SKM-1 treated with dmso at 0.1 percent for 144 hours (cell line): Measurements from ENCODE around the gene EIF4B.
A peak's percentile ranks its signal among the peaks of the same experiment; 100 is the strongest.

Experiments used
- DNase-seq: peaks from one replicate; lab custom pipeline; 2025; ENCODE audit not compliant: unreplicated experiment; lab: John Stamatoyannopoulos, UW

The EIF4B gene

DNA sequence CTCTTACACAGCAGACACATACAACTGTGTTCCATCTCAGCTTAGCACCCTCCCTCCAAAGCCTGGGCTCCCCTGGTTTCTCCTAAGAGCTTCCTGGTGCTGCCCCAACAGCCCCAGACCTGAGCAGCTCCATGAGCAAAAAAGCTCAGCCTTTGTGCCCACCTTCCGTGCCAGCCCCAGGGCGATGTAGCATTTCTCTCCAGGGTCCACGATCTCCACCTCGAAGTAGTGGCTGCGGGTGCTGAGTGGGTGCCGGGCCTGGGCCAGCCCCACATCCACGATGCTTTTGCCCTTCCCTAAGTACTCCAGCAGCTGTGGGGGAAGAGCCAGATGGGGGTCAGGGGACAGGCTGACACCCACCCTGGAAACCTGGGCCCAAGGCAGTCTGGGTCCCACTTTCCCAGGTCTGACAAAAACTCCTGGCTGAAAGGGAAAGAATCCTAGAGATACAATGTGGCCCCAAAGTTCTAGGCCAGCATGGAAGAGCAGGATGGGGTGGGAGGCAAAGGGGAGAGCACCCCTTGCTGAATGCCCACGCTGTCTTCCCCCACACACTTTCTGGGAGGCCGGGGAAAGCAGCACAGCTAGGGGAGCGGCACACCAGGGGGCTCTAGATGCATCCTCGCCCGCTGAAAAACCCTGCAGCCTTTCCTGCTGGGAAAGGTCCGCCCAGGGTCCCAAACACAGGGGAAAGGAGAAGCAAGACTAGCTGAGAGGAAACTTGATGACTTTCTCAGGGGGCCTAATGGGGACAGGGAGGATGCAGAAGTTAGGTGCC, 61.9 kb downstream of the EIF4B start:
- no peak for DNase-seq

DNA sequence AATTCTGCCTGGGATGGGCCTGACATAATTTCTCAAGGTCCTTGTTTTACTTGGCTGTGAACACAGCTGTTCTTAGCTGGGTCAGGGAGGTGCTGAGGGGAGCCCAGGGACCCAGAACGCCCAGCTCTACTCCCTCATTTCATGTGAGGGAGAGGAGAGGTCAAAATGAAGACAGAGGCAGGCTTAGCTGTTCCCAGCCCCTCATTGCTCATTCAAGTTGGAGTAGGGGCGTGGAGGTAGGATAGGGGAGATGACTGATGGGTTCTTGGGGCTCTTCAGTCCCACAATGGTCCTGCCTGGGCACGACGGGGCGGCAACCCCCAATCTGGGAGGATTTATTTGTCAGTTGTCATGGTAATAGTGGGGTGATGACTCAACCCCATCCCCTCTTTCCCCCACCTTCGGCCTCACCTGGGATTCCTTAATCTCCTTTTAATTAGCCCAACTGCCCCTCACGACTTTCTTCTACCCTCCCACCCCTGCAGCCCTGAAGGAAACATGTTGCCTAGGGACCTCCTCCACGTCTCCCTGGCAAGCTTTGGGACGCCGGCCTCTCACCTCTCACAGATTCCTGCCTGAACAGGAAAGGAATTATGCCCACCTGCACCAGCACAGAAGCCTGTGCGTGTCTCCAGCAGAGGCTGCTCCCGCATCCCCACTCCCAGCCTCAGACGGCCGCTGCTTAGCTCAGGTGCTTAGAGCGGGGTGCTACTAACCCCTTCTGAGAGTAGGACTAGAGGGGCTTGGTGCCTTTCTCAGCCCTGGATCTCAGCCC, 62.7 kb downstream of the EIF4B start:
- no peak for DNase-seq

GRCh38 chr12:53069621-53070410, 63.6 kb downstream of the EIF4B start:
- DNase-seq: no peak

- no peak for DNase-seq
Measured at GRCh38 chr12:53070877-53071492, 64.7 kb downstream of the EIF4B start.

GRCh38 chr12:53071591-53072551, 65.6 kb downstream of the EIF4B start:
- DNase-seq: no peak

GRCh38 chr12:53073881-53074280, 67.6 kb downstream of the EIF4B start:
- no peak for DNase-seq

GRCh38 chr12:53074283-53074998, 68.2 kb downstream of the EIF4B start:
- DNase-seq: no peak

DNA sequence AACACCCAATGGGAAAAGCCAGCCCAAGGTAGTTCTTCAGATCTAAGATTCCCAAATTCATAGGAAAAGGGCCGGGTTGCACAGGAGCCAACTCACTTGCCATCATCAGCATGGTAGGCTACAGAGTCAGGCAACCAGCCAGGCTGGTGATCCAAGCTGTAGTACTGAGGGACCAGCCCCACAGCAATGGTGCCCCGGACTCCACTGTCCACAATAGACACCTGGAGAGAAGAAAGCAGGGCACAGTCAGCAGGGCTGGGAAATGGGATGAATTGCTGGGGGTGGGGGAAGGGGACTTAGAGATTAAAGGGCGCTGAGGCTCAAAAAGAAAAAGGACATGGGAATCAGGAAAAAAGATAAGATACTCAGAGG, 68.7 kb downstream of the EIF4B start:
- no peak for DNase-seq

DNA sequence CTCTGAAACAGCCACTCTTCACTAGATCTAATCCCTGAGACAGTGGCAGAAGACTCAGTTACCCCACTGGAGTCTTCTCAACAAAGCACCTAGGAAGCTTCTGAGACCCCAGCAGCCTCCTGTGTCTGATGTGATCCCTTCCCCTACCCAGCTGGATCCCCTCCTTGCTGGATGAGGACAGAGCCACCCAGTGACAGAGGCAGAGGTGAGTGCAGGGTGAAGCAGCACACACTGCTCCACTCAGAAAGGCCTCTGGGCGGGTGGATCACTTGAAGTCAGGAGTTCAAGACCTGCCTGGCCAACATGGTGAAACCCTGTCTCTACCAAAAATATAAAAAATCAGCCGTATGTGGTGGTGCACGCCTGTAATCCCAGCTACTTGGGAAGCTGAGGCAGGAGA, 70.2 kb downstream of the EIF4B start:
- DNase-seq: no peak

- DNase-seq: no peak
Measured at GRCh38 chr12:53077030-53077429, 70.8 kb downstream of the EIF4B start.

GRCh38 chr12:53078425-53079225, 72.4 kb downstream of the EIF4B start:
- DNase-seq: no peak

DNA sequence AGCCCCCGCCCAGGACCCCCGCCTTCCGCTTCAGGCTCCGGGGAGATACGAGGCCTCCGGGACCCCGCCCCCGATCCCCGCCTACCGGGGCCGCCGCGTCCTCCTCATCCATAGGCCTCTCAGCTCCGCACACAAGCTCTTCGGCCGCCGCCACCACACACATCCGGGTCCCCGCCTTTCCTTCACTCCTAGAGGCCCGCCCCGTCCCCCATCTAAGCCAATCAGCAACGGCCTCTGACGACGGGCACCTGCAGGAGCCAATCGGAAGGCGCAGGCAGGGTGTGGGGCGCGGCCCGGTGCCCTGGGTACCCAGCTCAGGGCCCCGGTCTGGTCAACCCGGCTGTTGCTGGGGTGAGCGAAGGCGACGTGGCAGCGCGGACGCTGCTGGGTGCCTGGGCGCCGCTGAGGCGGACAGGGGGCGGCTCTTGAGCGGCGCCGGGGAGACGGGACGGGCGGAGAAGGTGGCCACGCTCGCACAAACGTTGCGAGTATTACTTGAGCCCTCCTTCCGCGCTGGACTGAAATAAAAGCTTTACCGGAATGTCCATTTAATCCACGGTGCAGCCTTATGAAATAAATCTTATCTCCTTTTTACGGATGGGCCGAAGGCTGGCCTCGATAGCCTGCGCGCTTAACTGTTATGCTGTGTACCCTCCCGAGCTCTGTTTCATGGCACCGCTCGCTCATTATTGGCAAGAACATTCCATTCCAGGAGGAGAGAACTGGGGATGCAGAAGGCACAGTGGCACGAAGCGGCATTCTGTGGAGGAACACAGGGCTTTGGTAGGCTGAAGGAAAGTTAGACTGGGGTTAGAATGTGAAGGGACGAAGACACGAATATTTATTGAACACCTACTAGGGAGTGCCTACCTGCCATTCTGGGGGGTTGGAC, 73.2 kb downstream of the EIF4B start, which contains the start of gene SPRYD3:
TSS of gene SPRYD3 (minus strand) at position 165 of the 892 bp plus-strand sequence. CDS start at position 108, 57 bp downstream.
- DNase-seq: peak; percentile 71

GRCh38 chr12:53082637-53083175, 76.5 kb downstream of the EIF4B start:
- DNase-seq: no peak

DNA sequence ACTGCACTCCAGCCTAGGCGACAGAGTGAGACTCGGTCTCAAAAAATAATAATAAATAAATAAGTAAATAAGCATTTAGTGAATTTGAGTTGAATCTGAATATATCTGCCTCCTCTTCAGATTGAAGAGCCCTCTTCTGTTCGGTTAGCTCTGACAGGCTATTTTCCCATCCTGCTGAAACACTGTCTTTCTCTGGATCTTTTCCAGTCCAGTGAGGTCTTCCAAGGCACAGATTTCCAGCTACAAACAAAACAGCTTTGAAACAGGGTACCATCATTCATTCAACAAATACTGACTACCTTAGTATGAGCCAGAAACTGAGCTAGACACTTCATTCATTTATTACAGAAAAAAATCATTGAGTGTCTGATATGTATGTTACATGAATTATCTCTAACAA, 80.1 kb downstream of the EIF4B start:
- DNase-seq: no peak

DNA sequence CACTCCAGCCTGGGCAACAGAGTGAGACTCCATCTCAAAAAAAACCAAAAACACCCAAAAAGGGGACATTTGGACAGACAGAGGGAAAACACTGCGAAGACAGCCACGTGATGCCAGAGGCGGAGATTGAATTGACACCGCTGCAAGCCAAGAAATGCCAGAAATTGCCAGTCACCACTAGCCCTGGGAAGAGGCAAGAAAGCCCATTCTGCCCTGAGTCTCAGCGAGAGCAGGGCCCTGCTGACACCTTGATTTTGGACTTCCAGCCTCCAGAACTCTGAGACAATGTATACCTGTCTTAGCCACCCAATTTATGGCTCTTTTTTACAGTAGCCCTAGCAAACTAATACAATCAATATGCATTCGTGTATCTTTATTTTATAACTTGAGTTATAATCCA, 83.8 kb downstream of the EIF4B start:
- no peak for DNase-seq

- DNase-seq: no peak
Measured at GRCh38 chr12:53090554-53090953, 84.3 kb downstream of the EIF4B start.

GRCh38 chr12:53091756-53092155, 85.5 kb downstream of the EIF4B start:
- DNase-seq: no peak
